Smooth muscle cell (in vitro differentiated cells): ENCODE measurements around the gene SPIN3. TPM values are rescaled to one million over a fixed set of nuclear protein-coding genes. Genes with fewer than 3 reads are reported as not detected.

Source experiments
- DNase-seq: peaks from one replicate; lab custom pipeline; 2025; ENCODE audit not compliant: unreplicated experiment; lab: John Stamatoyannopoulos, UW
- H2AFZ ChIP-seq: fragments of 200-600 bp; sonication (generic); 2 replicates; pipeline ENCODE4 v1.6.0; 2016; ENCODE audit warnings: antibody characterized with exemption, low read depth, mild to moderate bottlenecking
- H3F3A ChIP-seq: fragments of 200-600 bp; sonication (generic); 2 replicates; pipeline ENCODE4 v1.6.0; 2017; ENCODE audit warnings: antibody characterized with exemption, low read depth
- H3K27ac ChIP-seq: fragments of 200-600 bp; sonication (generic); 2 replicates; pipeline ENCODE4 v1.5.1; 2016; ENCODE audit warnings: low read depth, mild to moderate bottlenecking
- H3K27me3 ChIP-seq: fragments of 200-600 bp; sonication (generic); 2 replicates; pipeline ENCODE4 v1.6.1; 2016; ENCODE audit warnings: low read depth, mild to moderate bottlenecking
- H3K36me3 ChIP-seq: fragments of 200-600 bp; sonication (generic); 2 replicates; pipeline ENCODE4 v1.5.1; 2016; ENCODE audit warnings: low read depth
- H3K4me1 ChIP-seq: fragments of 200-600 bp; sonication (generic); 2 replicates; pipeline ENCODE4 v1.5.1; 2016; ENCODE audit warnings: low read depth
- H3K4me2 ChIP-seq: fragments of 200-600 bp; sonication (generic); 2 replicates; pipeline ENCODE4 v1.6.0; 2016; ENCODE audit warnings: mild to moderate bottlenecking
- H3K4me3 ChIP-seq: fragments of 200-600 bp; sonication (generic); 2 replicates; pipeline ENCODE4 v1.5.1; 2016; ENCODE audit warnings: mild to moderate bottlenecking
- H3K79me2 ChIP-seq: fragments of 200-600 bp; sonication (generic); 2 replicates; pipeline ENCODE4 v1.6.0; 2016; ENCODE audit warnings: low read depth, mild to moderate bottlenecking
- H3K9ac ChIP-seq: fragments of 200-600 bp; sonication (generic); 2 replicates; pipeline ENCODE4 v1.6.0; 2016; ENCODE audit warnings: low read depth
- H3K9me3 ChIP-seq: fragments of 200-600 bp; sonication (generic); replicated peaks from 2 replicates; pipeline ENCODE4 v1.5.1; 2016; ENCODE audit warnings: low read depth
- H4K20me1 ChIP-seq: fragments of 200-600 bp; sonication (generic); 2 replicates; pipeline ENCODE4 v1.6.0; 2016; ENCODE audit warnings: low read depth
- WGBS: methylation state at CpG from one replicate; pipeline ENCODE4 v1.1.7; 2016; ENCODE audit warnings: low lambda C conversion rate; 5-methylcytosine and 5-hydroxymethylcytosine counted together
- polyA plus RNA-seq: library from polyadenylated mRNA; unstranded; fragments of >200 nt; fragmentation: Nextera tagmentation; extraction: Ambion mirVana; gene quantifications from 2 replicates; pipeline ENCODE4 v1.2.1, GENCODE V29; 2016
- total RNA-seq: library from RNA; depleted of rRNA; stranded (reverse); fragments of >200 nt; gene quantifications from 2 replicates; pipeline ENCODE4 v1.2.3, GENCODE V29; 2014
- TF ChIP-seq, protein P1 (sequence below): fragments of 200-600 bp; sonication (generic); IDR thresholded peaks from 2 replicates; pipeline ENCODE4 v1.5.1; 2017; ENCODE audit warnings: borderline replicate concordance, mild to moderate bottlenecking, antibody characterized with exemption; ENCODE audit not compliant: insufficient read depth, poor library complexity, severe bottlenecking

The SPIN3 gene
- total and polyA plus RNA-seq, 2 experiments from 2014 or later = 2.4 to 7.8 TPM

DNA sequence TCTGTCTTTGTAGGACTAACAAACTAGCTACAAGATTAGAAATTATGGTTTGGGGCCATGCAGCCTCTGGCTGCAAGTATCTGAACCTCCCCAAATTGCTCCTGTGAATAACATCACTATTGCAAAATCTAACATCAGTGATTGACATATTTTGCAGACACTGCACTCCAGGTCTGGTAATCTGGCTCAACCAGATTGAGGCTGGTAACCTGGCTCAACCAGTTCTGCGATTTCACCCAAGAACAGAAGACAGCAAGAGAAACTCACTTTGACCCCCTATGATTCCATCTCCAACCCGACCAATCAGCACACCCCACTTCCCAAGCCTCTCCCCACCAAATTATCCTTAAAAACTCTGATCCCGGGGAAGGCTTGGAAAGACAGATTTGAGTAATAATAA, 20.9 kb downstream of the SPIN3 start:
- H3K27ac ChIP-seq = no peak overlapping the region
- WGBS = 80% methylated on average over 3 of the region's 3 CpGs

DNA sequence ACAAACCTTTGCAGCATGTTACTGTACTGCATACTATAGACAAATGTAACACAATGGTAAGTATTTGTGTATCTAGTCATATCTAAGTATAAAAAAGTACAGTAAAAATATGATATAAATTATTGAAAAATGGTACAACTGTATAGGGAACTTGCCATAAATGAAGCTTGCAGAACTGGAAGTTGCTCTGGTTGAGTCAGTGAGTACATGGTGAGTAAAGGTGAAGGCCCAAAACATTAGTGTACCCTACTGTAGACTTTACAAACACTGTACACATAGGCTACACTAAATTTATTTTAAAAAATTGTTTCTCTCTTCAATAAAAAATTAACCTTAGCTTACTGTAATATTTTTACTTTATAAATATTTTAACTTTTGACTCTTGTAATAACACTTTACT, 25.8 kb downstream of the SPIN3 start:
- H3K27ac ChIP-seq = no peak overlapping the region
- TF ChIP-seq, protein P1, sequence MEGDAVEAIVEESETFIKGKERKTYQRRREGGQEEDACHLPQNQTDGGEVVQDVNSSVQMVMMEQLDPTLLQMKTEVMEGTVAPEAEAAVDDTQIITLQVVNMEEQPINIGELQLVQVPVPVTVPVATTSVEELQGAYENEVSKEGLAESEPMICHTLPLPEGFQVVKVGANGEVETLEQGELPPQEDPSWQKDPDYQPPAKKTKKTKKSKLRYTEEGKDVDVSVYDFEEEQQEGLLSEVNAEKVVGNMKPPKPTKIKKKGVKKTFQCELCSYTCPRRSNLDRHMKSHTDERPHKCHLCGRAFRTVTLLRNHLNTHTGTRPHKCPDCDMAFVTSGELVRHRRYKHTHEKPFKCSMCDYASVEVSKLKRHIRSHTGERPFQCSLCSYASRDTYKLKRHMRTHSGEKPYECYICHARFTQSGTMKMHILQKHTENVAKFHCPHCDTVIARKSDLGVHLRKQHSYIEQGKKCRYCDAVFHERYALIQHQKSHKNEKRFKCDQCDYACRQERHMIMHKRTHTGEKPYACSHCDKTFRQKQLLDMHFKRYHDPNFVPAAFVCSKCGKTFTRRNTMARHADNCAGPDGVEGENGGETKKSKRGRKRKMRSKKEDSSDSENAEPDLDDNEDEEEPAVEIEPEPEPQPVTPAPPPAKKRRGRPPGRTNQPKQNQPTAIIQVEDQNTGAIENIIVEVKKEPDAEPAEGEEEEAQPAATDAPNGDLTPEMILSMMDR = no peak
- no peaks in the 10 kb centered on the region for H4K20me1 ChIP-seq
- no peak for DNase-seq
- no peaks in the 10 kb centered on the region for H3K27me3 ChIP-seq
- no peak overlapping the region for H3K4me2 ChIP-seq
- H3K4me3 ChIP-seq = no peak overlapping the region
- H3K36me3 ChIP-seq = no peaks in the 10 kb centered on the region
- H2AFZ ChIP-seq = no peak overlapping the region
- H3K4me1 ChIP-seq = no peaks in the 10 kb centered on the region
- no peaks in the 10 kb centered on the region for H3F3A ChIP-seq
- no peaks in the 10 kb centered on the region for H3K79me2 ChIP-seq
- H3K9me3 ChIP-seq = no peaks in the 10 kb centered on the region
- H3K9ac ChIP-seq = no peak overlapping the region

More for the DNA sequence above, 20.9 kb downstream of the SPIN3 start:
- Histone ChIP-seq H3K4me2 (no peak overlapping the region), H3K4me1 (no peaks in the 10 kb centered on the region), H3K27me3 (no peaks in the 10 kb centered on the region), H3F3A (no peaks in the 10 kb centered on the region), H3K9me3 (no peaks in the 10 kb centered on the region), H3K79me2 (no peaks in the 10 kb centered on the region), H3K9ac (no peak overlapping the region), H3K36me3 (no peaks in the 10 kb centered on the region), H4K20me1 (no peaks in the 10 kb centered on the region), H2AFZ (no peak overlapping the region), H3K4me3 (no peak overlapping the region)
- TF ChIP-seq, protein P1 = no peak
- no peak for DNase-seq

DNA sequence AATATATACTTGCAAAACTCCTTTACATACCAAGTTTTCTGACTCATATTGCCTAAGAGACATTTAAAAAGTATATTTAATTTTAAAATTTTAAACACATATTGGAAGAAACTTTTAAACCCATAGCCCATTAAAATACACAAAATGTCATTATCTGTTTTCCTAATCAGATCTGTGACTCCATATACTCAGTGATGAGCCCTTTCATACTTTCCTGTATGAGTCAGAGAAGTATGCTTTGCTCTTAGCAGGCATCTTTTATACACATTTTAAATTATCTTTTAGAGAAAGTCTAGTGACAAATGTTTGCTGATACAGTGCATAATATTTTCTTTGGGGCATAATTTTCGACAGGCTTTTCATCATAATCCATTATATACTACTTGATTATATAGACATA, 26.4 kb downstream of the SPIN3 start:
- no peak for DNase-seq
- 64% methylated on average over 1 of the region's 1 CpG for WGBS
- Histone ChIP-seq H3K79me2 (no peaks in the 10 kb centered on the region), H3K4me3 (no peak overlapping the region), H3K27ac (no peak overlapping the region), H3K9ac (no peak overlapping the region), H3K27me3 (no peaks in the 10 kb centered on the region), H3K9me3 (no peaks in the 10 kb centered on the region), H3K36me3 (no peaks in the 10 kb centered on the region), H2AFZ (no peak overlapping the region), H3F3A (no peaks in the 10 kb centered on the region), H3K4me1 (no peaks in the 10 kb centered on the region), H3K4me2 (no peak overlapping the region), H4K20me1 (no peaks in the 10 kb centered on the region)
- TF ChIP-seq, protein P1 = no peak

DNA sequence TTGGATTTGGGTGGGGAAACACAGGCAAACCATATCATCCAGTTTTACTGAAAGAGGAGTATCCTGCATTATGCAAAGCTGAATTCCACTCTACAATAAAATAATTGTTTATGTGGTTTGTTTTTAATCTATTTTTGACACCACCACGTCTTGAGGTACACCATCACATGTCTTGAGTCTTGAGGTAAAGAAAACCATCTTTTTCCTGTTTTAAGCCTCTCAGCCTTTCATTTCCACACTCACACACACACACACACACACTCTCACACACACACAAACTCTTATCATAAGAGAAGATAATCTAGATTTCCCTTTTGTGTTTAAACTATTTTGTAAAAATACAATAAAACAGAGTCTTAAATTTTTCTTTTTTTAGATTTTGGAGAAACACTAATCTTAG, 32.0 kb downstream of the SPIN3 start:
- no peak overlapping the region for H3K4me3 ChIP-seq
- no peaks in the 10 kb centered on the region for H3K36me3 ChIP-seq
- TF ChIP-seq, protein P1 = no peak
- H3F3A ChIP-seq = no peaks in the 10 kb centered on the region
- no peak for DNase-seq
- WGBS = 65% methylated on average over 1 of the region's 1 CpG
- H2AFZ ChIP-seq = no peak overlapping the region
- H3K79me2 ChIP-seq = no peaks in the 10 kb centered on the region
- H3K4me1 ChIP-seq = no peaks in the 10 kb centered on the region
- H3K27ac ChIP-seq = no peak overlapping the region
- H3K9ac ChIP-seq = no peak overlapping the region
- no peak overlapping the region for H3K4me2 ChIP-seq
- H4K20me1 ChIP-seq = no peaks in the 10 kb centered on the region
- H3K9me3 ChIP-seq = peaks cover 3% of the 10 kb centered on the region
- no peaks in the 10 kb centered on the region for H3K27me3 ChIP-seq
